ENCODE results near the gene PSTPIP2.
"Not testable (repeated sequence)": the region's sequence is repeated elsewhere in the genome, so short reads cannot be mapped to it uniquely, and the experiment has no call there.

The PSTPIP2 gene

GRCh38 chr18:45993438-45993837 lies 78.6 kb downstream of the PSTPIP2 start:
- in situ Hi-C loops (cut with MboI; ENCODE audit: low sequenced_read_pairs), result no loop called here

DNA sequence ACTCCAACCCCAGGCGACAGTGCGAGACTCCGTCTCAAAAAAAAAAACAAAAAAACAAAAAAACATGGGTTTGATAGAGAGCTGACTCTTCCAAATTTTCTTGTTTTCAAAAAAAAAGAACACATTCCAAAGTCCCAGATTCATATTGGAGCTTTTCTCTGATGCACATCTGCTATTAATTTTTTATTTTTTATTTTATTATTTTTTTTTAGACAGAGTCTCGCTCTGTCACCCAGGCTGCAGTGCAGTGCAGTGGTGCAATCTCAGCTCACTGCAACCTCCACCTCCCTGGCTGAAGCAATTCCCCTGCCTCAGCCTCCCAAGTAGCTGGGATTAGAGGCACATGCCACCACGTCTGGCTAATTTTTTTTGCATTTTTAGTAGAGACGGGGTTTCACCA lies 79.5 kb downstream of the PSTPIP2 start:
- in situ Hi-C loops (cut with MboI; ENCODE audit: low sequenced_read_pairs), result not testable (repeated sequence)

GRCh38 chr18:45991788-45992187 lies 80.3 kb downstream of the PSTPIP2 start:
- in situ Hi-C loops (cut with MboI; ENCODE audit: low sequenced_read_pairs), result no loop called here

GRCh38 chr18:45984546-45985235 lies 87.4 kb downstream of the PSTPIP2 start:
- in situ Hi-C loops (cut with MboI; ENCODE audit: low sequenced_read_pairs), result no loop called here

DNA sequence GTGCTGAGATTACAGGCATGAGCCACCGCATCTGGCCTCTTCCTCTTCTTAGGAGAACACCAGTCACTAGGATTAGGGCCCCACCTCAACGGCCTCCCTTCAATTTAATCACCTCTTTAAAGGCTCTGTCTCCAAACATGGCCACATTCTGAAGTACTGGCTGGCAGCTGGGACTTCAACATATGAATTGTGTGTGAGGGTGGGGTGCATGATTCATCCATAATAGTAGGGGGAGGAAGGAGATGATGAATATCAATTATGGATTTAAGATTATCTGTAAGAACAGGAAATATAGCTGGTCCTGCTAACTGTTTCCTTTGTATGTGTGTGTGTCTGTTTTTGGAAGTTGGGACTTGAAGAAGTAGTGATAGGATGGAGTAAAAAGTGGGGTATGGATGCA lies 90.2 kb downstream of the PSTPIP2 start:
- in situ Hi-C loops (cut with MboI; ENCODE audit: low sequenced_read_pairs), result no loop called here

DNA sequence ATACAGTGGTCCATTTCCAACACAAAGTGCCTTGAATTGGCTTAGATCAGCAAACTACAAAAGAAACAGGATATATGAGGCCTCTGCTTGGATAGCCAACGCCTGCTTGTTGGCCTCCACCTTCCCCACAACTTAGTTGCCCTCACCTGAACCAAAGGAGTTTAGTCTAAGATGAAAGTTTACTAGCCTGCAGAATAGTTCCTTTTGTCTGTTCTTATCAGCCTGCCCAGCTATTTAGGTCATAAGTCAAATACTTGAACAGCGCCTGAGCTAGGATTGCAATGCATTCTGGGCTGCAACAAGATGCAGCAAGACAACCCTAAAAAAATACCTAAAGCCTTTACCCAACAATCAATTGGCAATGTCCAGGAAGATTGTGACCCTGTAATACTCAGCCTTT lies 91.8 kb downstream of the PSTPIP2 start:
- in situ Hi-C loops (cut with MboI; ENCODE audit: low sequenced_read_pairs), result no loop called here

- in situ Hi-C loops (cut with MboI; ENCODE audit: low sequenced_read_pairs), result no loop called here
These were observed 94.0 kb downstream of the PSTPIP2 start for GRCh38 chr18:45978084-45978483.

DNA sequence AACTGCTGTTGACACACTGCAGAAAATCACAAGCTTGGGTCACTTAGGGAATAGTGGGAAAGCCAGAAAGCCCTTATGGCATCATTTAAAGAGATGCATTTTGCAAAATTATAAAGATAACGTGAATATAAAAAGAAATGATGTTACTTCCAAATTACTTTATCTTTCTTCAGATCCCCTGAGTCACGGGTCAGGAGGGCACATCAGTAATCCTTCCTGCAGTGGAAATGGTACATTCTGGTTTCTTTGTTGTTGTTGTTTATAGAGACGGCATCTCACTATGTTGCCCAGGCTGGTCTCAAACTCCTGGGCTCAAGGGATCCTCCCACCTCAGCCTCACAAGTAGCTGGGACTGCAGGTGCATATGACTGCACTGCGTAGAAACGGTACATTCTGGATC lies 95.1 kb downstream of the PSTPIP2 start:
- in situ Hi-C loops (cut with MboI; ENCODE audit: low sequenced_read_pairs), result no loop called here

DNA sequence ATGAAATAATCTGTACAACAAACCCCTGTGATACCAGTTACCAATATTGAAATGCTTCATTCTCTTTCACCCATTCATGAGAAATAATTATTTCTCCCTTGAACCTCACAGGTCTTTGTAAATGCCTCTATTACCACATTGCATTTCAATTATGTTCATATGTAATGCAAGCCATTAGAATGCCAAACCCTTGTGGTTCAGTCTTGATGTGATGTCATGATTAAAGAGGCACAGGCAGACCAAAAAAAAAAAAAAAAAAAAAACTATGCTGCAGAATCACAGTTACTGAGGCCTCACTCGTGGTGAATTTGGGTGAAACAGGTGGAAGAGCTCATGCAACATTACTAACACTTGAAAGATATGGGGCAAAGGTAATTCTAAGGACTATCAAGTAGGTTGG lies 95.5 kb downstream of the PSTPIP2 start:
- in situ Hi-C loops (cut with MboI; ENCODE audit: low sequenced_read_pairs), result no loop called here

DNA sequence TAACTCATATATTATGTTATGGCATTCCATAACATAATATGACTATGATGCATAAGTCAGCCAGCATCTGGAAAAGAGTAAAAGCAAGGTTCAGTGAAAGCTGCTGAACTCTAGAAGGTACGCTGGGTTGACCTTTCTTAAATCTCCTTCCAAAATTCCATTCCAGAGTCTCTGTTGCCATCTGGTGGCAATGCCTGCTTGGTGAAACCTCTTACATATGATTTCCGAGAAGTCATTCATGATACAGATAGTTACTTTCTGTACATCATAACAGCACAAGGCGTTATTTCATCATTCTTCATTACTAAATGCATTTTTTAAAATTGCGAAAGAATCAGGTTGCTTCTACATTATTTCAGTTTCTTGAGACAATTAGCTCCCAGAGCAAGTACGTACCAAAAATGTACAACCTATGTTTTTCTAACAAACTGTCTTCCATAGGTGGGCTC lies 97.9 kb downstream of the PSTPIP2 start:
- in situ Hi-C loops (cut with MboI; ENCODE audit: low sequenced_read_pairs), result no loop called here

- in situ Hi-C loops (cut with MboI; ENCODE audit: low sequenced_read_pairs), result no loop called here
These were observed 104.9 kb downstream of the PSTPIP2 start, which contains the start of gene EPG5 for GRCh38 chr18:45967007-45967706. Gene EPG5 (minus strand): TSS chr18:45967329. CDS start chr18:45967239, 90 bp downstream.

DNA sequence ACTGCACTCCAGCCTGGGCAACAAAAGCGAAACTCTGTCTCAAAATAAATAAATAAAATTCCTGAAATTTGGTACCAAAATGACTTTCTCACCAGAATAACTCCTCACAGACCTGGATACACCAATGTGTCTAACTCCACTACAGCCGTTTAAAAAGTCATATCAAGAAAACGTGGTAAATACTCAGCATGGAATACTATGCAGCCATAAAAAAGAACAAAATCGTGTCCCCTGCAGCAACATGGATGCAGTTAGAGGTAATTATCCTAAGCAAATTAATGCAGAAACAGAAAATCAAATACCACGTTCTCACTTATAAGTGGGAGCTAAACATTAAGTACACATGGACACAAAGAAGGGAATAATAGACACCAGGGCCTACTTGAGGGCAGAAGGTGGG lies 107.1 kb downstream of the PSTPIP2 start:
- in situ Hi-C loops (cut with MboI; ENCODE audit: low sequenced_read_pairs), result not testable (repeated sequence)

- in situ Hi-C loops (cut with MboI; ENCODE audit: low sequenced_read_pairs), result no loop called here
These were observed 109.2 kb downstream of the PSTPIP2 start for GRCh38 chr18:45962866-45963265.

DNA sequence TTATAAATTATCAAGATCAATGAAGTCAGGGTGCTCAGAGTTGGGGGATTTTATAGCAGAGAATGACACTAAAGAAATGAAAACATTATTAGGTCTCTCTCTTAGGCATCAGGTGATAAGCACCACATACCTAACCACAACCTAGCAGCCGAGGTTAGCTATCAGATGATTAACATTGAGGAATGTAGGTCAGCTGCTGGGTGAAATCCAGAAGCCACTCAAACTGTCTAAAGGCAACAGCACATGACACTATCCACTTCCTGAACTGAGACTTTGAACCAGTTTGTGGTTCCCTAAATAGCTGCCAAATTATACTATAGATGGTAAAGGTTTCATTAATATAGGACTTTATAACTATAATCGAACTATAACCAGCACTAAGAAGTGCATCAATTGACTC lies 109.6 kb downstream of the PSTPIP2 start:
- in situ Hi-C loops (cut with MboI; ENCODE audit: low sequenced_read_pairs), result no loop called here

DNA sequence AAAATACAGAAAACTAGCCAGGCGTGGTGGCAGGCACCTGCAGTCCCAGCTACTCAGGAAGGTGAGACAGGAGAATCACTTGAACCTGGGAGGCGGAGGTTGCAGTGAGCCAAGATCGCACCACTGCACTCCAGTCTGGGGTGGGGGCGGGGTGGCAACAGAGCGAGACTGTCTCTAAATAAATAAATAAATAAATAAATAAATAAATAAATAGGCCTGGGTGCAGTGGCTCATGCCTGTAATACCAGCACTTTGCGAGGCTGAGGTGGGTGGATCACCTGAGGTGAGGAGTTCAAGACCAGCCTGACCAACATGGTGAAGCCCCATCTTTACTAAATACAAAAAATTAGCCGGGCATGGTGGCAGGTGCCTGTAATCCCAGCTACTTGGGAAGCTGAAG lies 112.6 kb downstream of the PSTPIP2 start:
- in situ Hi-C loops (cut with MboI; ENCODE audit: low sequenced_read_pairs), result not testable (repeated sequence)

- in situ Hi-C loops (cut with MboI; ENCODE audit: low sequenced_read_pairs), result no loop called here
These were observed 113.3 kb downstream of the PSTPIP2 start for GRCh38 chr18:45958730-45959129.

DNA sequence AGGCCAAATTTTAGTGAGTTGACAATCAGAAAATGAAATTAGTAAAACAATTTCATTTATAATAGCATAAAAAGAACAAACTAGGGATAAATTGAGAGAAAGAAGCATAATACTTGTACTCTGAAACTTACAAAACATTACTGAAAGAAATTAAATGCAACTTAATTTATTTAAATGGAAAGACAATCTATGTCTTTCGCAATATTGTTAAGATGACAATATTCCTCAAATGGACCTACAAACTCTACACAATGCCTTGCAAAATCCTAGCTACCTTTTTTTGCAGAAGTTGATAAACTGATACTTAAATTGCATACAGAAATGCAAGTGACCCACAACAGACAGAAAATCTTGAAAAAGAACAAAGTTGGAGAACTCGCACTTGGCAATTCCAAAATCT lies 114.0 kb downstream of the PSTPIP2 start:
- in situ Hi-C loops (cut with MboI; ENCODE audit: low sequenced_read_pairs), result no loop called here

DNA sequence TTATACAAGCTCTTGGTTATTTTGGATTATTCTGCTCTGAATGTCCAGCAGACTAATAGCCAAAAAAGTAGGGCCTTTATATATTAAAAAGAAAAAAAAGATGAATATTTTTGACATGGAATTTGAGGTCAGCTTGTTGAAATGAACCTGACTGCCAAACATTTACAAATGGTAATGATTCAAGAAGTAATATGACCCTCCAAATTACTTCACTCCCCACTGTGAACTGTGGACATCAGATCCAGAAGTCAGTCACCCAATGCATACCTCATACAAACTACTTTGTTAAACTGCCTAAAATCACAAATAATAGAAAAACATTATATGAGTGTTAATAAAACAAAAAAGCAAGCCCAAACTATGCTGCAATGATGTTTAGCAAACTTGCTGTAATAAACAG lies 115.0 kb downstream of the PSTPIP2 start:
- in situ Hi-C loops (cut with MboI; ENCODE audit: low sequenced_read_pairs), result no loop called here

DNA sequence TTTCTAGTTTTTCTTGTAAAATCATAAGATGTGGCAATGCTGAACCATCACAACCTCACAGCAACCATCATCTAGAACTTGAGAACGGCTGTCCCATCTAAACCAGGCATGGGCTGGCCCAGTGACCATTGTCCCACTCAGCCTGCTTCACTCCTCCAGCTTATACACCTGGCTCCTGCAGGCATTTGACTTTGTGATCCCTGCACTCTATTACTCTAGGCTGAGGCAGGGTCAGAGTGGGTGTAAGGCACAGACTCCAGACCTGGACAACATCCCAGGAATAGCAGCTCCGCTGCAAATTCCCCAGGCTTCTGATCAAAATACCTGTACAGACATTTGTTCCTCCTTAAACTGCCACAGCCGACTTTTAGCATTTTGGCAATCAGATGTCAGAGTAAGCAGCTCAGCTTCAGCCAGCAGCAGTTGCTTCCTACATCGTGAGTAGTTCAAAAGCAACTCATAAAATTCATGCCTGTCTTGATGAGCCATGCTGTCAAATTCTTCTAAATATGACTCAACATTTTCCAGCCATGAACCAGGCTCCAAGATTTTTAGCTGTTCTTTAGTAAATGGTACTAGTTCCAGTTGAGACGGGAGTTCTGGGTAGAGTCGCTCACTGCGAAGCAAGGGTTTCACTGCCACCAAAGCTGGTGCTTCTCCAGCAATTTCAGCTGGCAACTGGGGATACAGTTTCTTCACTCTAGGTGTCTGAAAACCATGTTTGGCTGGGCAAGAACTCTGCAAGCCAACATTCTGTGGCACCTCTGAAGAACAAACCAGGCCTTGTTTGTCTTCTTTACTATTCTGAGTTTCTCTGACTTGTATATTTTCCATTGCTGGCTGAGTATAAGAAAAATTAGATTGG lies 117.8 kb downstream of the PSTPIP2 start:
- in situ Hi-C loops (cut with MboI; ENCODE audit: low sequenced_read_pairs), result no loop called here

DNA sequence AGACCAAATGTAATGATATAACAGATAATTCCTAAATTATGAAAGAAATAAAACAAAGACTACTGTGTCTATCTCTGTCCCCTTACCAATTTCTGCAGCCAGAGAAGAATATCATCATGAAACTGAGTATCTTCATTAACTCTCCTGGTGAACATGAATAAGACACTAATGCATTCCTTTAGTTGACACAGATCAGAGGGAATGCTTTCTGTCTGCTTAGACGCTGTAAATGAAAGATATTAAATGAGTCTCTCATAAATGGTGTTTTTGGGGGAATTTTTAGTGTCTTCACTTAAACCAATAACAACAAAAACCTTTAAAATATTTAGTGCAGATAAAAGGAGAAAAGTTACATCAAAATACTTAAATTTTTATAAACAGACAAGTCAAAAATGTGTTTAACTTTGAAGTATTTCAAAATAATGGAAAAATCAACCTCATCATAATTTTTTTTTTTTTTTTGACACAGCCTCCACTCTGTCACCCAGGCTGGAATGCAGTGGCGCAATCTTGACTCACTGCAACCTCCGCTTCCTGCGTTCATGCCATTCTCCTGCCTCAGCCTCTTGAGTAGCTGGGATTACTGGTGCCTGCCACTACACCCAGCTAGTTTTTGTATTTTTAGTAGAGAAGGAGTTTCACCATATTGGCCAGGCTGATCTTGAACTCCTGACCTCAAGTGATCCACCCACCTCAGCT lies 120.9 kb downstream of the PSTPIP2 start:
- in situ Hi-C loops (cut with MboI; ENCODE audit: low sequenced_read_pairs), result no loop called here

DNA sequence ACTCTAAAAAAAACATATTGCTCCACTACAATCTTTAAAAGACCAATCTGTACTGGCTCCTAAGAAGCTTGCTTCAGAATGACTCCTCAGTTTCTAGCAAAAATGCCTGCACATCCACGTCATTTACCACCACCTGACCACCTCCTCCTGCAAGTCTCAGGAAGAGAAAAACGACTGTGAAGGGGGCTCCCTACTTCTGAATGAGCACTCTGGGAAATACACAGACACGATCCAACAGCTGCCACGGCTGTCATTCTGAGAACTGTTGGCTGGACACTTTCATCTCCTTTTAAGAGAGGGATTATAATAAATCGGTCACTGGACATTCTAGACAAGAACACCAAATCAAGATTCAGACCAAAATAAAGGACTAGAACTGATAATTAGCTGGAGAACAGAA lies 126.4 kb downstream of the PSTPIP2 start:
- in situ Hi-C loops (cut with MboI; ENCODE audit: low sequenced_read_pairs), result no loop called here

All from hTERT RPE-1 (cell line).